Nephron progenitor cell (in vitro differentiated cells): ENCODE results near the gene TSHZ2.

Experiments
- DNase-seq: peaks from one replicate; pipeline ENCODE4 v3.0.0; 2021
- H3K27ac Mint-ChIP-seq: 2 replicates; pipeline ENCODE4 v1.8.0; 2021; ENCODE audit warnings: mild to moderate bottlenecking, moderate library complexity, mixed read lengths
- H3K27me3 Mint-ChIP-seq: 2 replicates; pipeline ENCODE4 v1.8.0; 2021; ENCODE audit warnings: mild to moderate bottlenecking, low read depth, mixed read lengths; ENCODE audit not compliant: poor library complexity
- H3K36me3 Mint-ChIP-seq: 2 replicates; pipeline ENCODE4 v1.8.0; 2021; ENCODE audit warnings: low read depth, mixed read lengths
- H3K4me1 Mint-ChIP-seq: 2 replicates; pipeline ENCODE4 v1.8.0; 2021; ENCODE audit warnings: mixed read lengths
- H3K4me3 Mint-ChIP-seq: 2 replicates; pipeline ENCODE4 v1.8.0; 2021; ENCODE audit warnings: mild to moderate bottlenecking, moderate library complexity, mixed read lengths
- H3K9me3 Mint-ChIP-seq: 2 replicates; pipeline ENCODE4 v1.8.0; 2021; ENCODE audit warnings: mild to moderate bottlenecking, moderate library complexity, mixed read lengths
- TF ChIP-seq, protein P1 (sequence below): fragments of 200-600 bp; sonication (generic); IDR thresholded peaks from 2 replicates; pipeline ENCODE4 v1.5.0; 2021; ENCODE audit warnings: antibody characterized with exemption

Gene TSHZ2

DNA sequence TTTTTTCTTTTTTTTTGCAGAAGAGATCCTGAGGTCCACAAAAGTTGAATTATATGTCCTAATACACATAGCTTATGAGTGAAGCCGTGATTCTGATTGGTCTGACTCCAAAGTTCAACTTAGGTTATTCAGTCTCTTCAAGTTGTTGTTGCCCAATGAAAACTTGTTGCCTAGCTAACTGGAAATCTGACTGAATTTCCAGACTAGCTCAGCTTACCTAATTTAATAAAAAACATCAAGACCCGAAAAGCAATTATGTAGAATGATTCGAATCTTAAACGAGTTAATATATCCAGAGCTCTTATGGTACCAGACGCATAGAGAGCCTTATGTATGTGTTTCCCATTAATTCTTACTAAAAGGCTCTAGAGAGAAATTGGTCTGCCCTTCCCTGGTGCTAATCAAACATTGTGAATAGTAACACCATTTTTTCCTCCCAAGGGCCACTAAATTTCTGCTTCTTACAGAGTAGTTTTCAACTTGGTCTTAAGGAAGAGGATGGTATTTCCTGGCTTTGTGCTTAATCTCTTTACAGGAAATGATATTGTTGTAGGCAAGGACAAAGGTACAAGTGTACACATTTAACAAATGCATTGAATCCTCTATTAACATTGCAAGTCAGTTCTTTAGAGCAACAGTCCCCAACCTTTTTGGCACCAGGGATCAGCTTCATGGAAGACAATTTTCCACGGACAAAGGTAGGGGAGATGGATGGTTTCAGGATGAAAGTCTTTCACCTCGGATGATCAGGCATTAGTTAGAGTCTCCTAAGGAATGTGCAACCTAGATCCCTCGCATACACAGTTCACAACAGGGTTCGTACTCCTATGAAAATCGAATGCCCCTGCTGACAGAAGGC lies 107.9 kb downstream of the TSHZ2 start:
- TF ChIP-seq, protein P1, sequence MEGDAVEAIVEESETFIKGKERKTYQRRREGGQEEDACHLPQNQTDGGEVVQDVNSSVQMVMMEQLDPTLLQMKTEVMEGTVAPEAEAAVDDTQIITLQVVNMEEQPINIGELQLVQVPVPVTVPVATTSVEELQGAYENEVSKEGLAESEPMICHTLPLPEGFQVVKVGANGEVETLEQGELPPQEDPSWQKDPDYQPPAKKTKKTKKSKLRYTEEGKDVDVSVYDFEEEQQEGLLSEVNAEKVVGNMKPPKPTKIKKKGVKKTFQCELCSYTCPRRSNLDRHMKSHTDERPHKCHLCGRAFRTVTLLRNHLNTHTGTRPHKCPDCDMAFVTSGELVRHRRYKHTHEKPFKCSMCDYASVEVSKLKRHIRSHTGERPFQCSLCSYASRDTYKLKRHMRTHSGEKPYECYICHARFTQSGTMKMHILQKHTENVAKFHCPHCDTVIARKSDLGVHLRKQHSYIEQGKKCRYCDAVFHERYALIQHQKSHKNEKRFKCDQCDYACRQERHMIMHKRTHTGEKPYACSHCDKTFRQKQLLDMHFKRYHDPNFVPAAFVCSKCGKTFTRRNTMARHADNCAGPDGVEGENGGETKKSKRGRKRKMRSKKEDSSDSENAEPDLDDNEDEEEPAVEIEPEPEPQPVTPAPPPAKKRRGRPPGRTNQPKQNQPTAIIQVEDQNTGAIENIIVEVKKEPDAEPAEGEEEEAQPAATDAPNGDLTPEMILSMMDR: no peak
- Mint-ChIP-seq H3K36me3 (peaks cover 13% of the 10 kb centered on the region), H3K27ac (no peak overlapping the region), H3K27me3 (no peaks in the 10 kb centered on the region), H3K9me3 (no peaks in the 10 kb centered on the region), H3K4me3 (no peak overlapping the region), H3K4me1 (peaks cover 24% of the 10 kb centered on the region)
- no peak for DNase-seq

GRCh38 chr20:53080687-53080962 lies 108.5 kb downstream of the TSHZ2 start:
- Mint-ChIP-seq H3K4me1 (peaks cover 24% of the 10 kb centered on the region), H3K27ac (no peak overlapping the region), H3K27me3 (peaks cover 4% of the 10 kb centered on the region), H3K4me3 (no peak overlapping the region), H3K36me3 (peaks cover 17% of the 10 kb centered on the region), H3K9me3 (no peaks in the 10 kb centered on the region)
- no peak for DNase-seq
- TF ChIP-seq, protein P1: no peak

DNA sequence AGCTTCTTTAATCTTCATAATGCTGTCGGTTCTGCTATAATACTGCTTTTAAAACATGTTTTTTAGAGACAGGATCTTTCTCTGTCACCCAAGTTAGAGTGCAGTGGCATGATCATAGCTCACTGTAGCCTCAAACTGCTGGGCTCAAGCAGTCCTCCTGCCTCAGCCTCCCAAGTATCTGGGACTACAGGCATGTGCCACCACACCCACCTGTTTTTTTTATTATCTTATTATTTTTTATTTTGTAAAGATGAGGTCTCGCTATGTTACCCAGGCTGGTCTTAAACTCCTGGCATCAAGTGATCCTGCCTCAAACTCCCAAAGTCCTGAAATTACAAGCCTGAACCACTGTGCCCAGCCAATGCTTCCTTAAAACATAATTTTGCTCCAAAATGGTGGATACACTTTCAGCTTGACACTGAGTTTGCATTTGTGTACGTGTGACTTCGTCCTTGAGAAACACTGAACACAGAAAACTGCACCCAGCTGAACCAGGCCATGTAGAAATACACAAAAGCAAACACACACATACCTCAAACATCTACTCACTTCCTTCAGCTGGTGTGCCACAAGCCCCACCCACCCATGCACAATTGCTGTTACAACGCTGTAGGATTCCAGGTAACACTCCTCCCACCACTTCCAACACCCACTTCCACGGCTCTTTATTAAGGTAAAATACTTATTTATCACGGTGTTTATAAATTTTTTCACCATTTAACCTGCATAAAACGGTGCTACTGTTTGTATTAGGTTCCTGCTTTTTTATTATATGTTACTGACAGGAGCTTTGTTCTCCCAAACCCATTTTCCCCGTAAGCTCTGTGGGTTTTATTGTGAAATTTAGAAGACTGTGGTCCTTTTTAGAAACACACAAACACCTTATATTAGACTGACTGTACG lies 109.1 kb downstream of the TSHZ2 start:
- no peak overlapping the region for H3K4me3 Mint-ChIP-seq
- H3K27ac Mint-ChIP-seq: no peak overlapping the region
- no peaks in the 10 kb centered on the region for H3K9me3 Mint-ChIP-seq
- H3K27me3 Mint-ChIP-seq: peaks cover 4% of the 10 kb centered on the region
- TF ChIP-seq, protein P1: no peak
- H3K36me3 Mint-ChIP-seq: peaks cover 23% of the 10 kb centered on the region
- H3K4me1 Mint-ChIP-seq: peaks cover 24% of the 10 kb centered on the region
- no peak for DNase-seq

GRCh38 chr20:53081916-53082863 lies 110.0 kb downstream of the TSHZ2 start:
- DNase-seq: no peak
- no peak overlapping the region for H3K4me3 Mint-ChIP-seq
- peaks cover 31% of the 10 kb centered on the region for H3K36me3 Mint-ChIP-seq
- peaks cover 4% of the 10 kb centered on the region for H3K27me3 Mint-ChIP-seq
- H3K27ac Mint-ChIP-seq: no peak overlapping the region
- no peaks in the 10 kb centered on the region for H3K9me3 Mint-ChIP-seq
- H3K4me1 Mint-ChIP-seq: peaks cover 24% of the 10 kb centered on the region
- TF ChIP-seq, protein P1: no peak

DNA sequence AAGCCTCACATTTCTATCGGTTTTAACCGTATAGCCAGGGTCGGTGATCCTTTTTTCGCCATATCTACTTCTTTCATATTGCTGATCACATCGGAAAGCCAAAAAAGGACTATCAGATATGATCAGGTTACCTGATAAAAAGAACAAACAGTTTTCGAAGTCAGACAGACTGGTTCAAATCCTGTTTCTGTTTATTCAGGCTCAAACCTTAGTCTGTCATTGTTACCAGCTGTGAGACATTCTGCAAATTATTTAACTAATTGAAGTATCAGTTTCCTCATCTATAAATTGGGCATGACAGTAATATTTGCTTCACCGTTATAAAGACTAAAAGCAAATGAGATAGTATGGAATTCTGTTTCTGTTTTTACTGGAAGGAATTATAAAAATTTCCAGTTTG lies 111.3 kb downstream of the TSHZ2 start:
- H3K4me3 Mint-ChIP-seq: no peak overlapping the region

More for the DNA sequence above, 111.3 kb downstream of the TSHZ2 start:
- H3K27me3 Mint-ChIP-seq: peaks cover 11% of the 10 kb centered on the region
- peaks cover 40% of the 10 kb centered on the region for H3K36me3 Mint-ChIP-seq
- H3K27ac Mint-ChIP-seq: no peak overlapping the region
- DNase-seq: no peak
- TF ChIP-seq, protein P1: no peak
- H3K9me3 Mint-ChIP-seq: no peaks in the 10 kb centered on the region
- peaks cover 24% of the 10 kb centered on the region for H3K4me1 Mint-ChIP-seq
